Fibroblast of skin of abdomen (primary cell): Measurements from ENCODE around the gene FNBP1L. TPM values are rescaled to one million over a fixed set of nuclear protein-coding genes. Genes with fewer than 3 reads are reported as not detected.

Source experiments
- DNase-seq: peaks from one replicate; pipeline ENCODE4 v3.0.0-alpha.2; 2013
- polyA plus RNA-seq, 2 experiments: library from polyadenylated mRNA; unstranded; fragments of 120-200 nt; gene quantifications; one replicate each; pipeline ENCODE4 v1.2.1, GENCODE V29; 2013; ENCODE audit not compliant: insufficient read length in 2 of 2

The FNBP1L gene
- 35.0 TPM for polyA plus RNA-seq (2013, experiment 1 of 2; ENCODE audit: insufficient read length)
- 34.0 TPM for polyA plus RNA-seq (2013, experiment 2 of 2; ENCODE audit: insufficient read length)

DNA sequence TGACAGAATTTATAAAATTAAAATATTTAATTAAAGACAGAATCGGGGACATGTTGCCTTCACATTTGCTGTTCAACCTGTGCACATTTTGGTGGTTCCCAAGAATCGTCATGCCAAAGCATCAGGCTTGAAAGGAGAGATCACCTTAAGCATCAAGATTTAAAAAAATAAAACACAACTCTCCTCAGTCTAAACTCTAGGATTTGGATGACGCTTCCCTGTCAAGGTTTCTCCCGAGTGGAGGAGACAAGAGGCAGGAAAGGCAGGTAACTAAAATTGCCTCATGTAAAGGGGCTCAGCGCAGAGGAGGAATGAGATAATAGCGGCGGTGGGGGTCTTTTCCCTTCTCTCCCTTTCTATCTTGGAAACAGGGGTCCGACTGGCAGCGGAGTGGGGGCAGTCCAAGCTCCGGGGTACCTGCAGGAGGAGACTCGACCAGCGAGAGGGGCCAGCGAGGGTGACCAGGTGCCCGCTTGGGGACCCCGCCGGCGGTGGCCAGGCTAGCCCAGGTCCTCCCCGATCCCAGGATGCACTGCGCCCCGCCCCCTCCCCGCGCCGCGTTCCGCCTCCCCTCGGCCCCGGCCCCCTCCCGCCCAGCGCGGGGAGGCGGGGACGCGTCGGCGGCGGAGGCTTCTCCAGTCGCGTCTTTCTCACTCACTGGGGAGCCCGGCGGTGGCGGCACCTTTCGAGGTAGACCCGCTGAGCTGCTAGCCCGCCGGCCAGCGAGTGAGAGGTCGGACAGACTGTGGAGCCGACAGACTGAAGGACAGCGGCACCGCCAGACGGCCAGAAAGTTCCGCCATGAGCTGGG lies at the start of gene FNBP1L:
Gene FNBP1L, plus strand, starts transcription at position 638 of the 811 bp plus-strand sequence. Its CDS starts 164 bp downstream, at position 802.
- peak; percentile 78 for DNase-seq

DNA sequence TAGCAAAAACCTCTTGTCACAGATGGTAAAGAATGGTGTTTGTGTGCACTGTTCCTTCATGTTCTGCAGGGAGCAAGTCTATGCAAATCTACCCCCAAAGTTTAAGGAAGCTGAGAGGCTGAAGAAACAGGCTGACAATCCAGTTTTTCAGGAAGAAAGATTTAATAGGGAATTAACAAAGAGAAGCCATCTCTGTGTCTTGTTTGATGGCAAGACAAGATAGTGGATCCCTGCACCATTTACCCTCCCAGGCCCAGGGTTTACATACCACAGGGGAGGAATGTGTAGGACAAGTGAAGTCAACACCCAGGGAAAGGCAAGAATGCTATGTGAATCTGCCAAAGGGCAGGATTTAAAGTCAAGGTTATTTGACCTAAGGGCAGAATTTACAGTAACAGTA lies 48.1 kb upstream of the FNBP1L start:
- DNase-seq, result no peak

DNA sequence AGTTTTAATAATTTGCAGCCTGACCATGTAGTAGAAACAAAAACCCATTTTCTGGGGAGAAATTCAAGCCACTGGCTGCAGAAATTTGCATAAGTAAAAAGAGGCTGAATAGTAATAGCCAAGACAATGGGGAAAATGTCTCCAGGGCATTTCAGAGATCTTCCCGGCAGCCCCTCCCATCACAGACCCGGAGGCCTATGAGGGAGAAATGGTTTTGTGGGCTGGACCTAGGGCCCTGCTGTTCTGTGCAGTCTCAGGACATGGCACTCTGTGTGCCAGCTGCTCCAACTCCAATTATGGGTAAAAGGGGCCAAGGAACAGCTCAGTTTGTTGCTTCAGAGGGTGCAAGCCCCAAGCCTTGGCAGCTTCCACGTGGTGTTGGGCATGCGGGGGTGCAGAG lies 39.7 kb upstream of the FNBP1L start:
- DNase-seq, result no peak

DNA sequence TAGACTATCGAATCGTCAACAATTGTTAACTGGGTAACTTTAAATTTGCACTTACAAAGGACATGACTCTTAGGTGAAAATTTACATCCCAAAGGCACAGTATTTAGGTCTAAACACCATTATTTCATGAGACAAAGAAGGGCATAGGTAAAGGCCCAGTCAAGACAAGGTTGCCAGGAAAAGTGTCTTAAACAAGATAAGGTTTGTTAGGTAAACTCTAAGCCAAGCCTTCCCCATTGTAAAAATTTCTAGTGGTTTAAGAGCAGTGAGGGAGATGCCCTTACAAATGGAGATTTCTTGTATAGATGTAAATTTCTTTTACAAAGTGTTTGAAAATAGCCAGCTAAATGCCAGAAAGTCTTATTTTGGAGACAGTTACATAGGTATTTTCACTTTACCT lies 36.9 kb upstream of the FNBP1L start:
- no peak for DNase-seq

DNA sequence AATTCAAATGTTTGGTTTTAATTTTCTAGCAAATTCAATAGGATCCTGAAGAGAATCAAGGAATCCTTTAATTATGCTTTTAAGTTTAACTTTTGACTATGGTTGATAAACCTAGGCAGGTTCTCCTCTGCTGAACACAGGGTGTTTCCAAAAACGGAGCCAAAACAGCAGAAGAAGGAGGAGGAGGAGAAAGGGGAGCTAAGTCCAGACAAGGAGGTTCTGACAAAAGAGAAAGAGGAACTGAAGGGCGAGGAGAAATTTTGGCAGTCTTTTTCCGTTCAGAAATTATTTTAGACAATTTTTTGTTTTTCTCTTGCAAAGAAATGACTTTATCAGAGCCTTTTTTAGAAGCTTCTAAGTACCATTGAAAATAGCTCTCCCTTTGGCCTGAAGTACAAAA lies 33.2 kb upstream of the FNBP1L start:
- DNase-seq, result no peak

DNA sequence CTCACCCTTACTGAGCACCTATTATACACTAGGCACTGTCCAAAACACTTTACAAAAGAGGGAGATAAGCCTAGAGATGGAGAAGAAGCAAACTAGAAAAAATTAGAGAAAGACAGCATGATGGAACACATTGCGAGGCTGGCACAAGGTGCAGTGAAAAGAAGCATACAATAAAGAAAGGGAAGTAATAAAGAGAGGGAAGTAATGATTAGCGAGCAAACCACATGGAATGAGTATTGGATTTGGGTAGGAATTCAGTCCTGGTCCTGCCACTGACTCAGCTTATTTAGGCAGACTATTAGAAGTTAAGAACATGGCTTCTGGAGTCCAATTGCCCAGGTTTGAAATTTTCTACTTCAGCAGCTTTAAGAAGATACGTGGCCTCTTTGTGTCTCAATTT lies 32.6 kb upstream of the FNBP1L start:
- no peak for DNase-seq

DNA sequence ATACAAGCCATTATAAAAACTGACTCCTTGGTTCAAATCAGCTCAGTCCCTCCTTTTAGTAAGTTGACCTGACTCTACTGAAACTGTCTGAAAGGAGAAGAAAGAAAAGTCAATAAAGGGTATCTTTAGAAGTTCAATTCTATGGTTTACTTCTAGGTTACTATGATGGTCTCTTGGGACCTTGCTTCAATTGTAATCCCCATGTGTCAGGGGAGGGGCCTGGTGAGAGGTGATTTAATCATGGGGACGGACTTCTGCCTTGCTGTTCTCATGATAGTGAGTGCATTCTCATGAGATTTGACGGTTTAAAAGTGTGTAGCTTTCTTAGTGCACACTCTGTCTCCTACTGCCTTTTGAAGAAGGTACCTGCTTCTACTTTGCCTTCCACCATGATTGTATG lies 31.7 kb upstream of the FNBP1L start:
- no peak for DNase-seq

DNA sequence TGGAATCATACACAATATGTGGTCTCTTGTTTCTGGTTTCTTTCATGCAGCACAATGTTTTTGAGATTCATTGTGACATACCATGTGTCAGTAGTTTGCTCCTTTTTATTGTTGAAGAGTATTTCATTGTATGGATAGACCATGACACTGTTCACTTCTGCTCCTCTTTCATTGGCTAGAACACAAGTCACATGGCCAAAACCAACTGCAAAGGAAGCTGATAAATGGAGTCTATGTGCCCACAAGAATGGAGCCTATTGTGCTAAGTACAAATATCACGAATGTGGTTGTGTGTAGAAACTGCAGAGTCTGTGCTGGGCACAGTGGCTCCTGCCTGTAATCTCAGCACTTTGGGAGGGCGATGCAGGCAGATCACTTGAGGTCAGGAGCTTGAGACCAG lies 28.6 kb upstream of the FNBP1L start:
- DNase-seq, result no peak

DNA sequence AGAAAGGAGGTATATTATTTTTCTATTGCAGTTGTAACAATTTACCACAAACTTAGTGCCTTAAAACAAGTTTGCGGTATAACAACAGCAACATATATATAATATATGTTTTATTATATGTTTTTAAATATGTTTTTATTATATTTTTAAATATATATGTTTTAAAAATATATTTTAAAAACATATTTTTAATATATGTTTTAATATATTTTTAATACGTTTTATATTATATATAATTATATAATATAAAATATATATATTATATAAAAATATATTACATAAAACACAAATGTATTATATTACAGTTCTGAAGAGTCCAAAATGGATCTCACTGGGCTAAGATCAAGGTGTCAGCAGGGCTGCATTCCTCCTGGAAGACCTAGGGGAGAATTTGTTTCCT lies 27.5 kb upstream of the FNBP1L start:
- no peak for DNase-seq

DNA sequence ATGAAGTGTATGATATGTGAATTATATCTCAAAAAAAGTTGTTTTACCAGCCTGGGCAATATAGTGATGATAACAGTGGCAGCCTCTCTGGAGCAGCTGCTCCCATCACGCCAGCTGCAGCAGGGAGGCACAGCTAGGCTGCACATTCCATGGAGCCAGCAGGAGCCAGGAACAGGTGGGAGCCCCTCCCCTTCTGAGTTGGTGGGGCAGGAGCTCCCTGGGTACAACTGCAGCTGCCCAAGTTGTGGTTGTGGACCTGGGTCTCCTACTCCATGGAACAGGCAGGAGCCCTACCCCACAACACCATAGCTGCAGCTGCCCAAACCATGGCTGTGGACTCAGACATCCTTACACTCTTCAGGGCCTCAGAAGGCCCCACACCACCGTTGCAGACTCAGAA lies 21.7 kb upstream of the FNBP1L start:
- DNase-seq, result no peak

DNA sequence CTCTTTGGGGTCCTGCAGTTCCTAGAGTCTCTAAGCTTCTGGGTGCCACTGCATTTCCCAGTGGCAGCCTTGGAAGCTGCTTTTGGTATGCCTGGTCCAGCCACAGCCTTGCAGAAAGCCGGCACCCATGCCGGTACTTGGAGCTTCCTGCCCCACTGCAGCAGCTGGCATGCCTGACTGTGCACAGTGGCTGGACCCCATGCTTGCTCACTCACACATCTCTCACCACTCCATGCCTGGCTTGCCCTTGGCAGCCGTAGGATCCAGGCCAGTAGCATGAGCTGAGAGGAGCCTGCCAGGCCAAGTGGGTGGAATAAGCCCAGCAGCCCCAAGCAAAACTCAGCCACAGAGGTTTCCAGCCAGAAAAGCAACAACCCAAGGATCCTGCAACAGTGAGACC lies 20.3 kb upstream of the FNBP1L start:
- no peak for DNase-seq

DNA sequence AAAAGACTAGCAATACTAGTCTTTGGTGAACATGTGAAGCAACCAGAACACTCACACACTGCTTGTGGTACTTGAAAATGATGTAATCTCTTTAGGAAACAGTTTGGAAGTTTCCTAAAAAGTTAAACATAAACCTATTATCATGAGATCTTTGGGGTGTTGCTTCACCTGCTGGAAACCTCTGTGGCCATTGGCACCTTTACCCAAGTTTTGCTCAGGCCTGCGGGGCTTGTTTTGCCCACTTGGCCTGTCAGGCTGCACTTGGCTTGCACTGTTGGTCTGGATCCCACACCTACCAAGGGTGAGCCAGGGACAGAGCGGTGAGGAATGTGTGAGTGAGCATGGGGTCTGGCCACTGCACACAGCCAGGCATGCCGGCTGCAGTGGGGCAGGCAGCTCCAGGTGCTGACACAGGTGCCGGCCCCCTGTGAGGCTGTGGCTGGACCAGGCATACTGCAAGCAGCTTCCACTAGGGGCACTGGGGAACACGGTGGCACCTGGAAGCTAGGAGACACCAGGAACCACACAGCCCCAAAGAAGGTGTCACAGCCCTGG lies 14.4 kb upstream of the FNBP1L start:
- no peak for DNase-seq

DNA sequence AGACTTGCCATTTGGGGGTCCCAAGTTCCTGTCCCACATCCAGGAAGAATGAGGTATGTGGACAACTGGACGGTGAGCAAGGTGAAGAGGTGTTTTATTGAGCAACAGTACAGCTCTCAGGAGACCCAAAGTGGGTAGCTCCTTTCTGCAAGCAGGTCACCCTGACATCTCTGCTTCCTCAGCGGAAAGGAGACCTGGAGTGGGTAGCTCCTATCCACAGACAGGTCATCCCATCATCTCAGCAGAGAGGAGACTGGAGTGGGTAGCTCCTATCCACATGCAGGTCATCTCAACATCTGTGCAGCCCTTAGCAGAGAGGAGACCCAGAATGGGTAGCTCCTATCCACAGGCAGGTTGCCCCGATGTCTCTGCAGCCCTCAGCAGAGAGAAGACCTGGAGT lies 13.8 kb upstream of the FNBP1L start:
- DNase-seq, result no peak

DNA sequence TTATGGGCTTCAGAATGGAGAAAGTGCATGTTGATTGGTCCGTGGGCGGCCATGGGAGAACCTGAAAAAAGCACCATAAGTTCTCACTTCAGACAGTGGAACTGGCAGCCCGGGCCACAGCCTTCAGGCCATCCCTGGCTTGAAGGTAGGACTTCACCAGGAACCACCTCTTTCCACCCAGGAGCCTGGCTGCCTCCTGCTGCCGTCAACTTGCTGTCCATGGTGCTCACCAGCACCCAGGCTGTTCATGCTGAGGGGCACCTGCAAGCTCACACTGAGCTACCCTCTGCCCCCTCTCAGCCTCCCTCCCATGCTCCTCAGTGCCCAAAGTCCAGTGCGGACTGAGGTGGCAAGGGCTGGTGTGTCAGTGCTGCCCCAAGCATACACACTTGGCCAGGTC lies 12.9 kb upstream of the FNBP1L start:
- no peak for DNase-seq

DNA sequence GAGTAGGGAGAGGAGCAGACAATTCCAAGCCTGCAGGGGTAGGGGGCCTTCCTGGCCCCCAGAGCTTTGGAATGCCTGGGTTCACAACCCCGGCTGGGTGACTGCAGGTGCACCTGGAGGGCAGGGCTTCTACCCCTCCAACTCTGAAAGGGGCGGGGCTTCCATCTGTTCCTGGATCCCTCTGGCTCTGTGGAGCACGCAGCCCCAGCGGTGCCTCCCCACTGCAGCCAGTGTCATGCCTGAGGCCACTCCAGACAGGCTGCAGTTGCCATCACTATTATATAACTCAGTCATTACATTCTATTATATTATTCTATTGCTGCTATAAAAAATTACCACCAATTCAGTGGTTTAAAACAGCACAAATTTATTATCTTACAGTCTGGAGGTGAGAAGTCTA lies 12.5 kb upstream of the FNBP1L start:
- DNase-seq, result no peak

DNA sequence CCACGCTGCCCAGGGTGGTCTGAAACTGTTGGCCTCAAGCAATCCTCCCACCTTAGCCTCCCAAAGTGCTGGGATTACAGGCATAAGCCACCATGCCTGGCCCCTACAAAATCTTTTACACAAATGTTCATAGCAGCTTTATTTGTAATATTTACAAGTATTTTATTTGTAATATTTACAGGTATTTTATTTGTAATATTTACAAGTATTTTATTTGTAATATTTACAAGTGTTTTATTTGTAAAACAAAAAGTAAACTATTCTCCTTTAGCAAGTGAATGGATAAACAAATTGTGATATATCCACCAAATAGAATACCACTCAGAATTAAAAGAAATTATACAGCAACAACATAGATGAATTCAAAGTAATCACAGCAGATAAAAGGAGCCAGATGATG lies 11.4 kb upstream of the FNBP1L start:
- no peak for DNase-seq

DNA sequence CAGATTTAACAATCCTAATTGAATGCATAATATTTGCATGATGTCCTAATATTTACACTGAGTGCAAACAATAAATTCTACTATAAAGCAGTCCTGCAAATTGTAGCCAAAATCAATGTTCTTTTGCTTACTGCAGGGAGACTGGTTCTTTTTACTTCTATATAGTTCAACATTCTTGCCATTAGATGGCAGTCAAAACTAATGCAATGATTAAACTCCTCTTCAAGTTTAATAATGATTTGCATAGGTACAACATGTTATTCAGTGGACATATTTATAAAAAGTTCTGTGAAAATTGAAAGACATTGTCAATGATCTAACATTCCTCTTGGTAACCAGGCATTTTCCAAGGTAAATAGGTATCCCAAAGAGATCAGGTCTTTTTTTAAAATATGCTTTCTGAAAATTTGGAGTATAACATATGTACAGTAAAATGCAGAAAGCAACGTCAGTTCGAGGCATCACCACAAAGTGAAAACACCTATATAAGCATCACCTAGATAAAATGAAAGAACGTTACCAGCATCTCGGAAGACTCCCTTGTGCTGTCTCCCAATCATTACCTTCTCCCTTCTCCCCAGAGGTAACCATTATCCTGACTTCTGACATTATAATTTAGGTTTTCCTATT lies 9.8 kb upstream of the FNBP1L start:
- DNase-seq, result peak; percentile 50

DNA sequence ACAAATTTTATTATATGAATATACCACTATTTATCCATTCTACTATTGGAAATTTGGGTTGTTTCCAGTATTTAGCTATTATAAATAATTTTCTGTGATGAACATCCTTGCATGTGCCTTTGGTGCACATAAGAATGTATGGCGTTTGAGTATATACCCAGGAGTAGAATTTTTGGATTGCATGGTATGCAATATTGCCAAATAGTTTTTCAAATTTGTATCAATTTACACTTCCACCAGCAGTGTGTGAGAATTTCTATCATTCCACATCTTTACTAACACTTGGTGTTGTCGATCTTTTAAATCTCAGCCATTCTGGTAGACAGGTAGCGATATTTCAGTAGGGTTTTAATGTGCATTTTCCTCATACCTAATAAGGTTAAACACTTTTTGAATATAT lies 9.2 kb upstream of the FNBP1L start:
- peak; percentile 22 for DNase-seq

DNA sequence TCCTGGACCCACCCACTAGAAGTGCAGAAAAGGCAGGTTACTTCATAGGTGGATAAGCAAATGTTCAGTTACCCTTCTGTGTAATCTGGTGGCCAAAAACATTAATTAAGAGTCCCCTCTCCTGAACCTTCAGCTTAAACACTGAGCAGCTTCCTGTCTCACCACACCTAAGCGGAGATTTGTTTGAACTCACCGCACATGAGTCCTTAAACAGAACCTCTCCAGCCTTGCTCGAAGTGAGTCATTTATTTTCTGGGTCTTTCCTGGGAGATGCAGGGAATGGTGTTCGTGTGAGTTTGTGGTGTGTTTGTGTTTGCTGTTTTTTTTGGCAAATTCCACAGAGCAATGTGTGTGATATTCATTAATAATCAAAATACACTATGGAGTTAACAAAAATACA lies 7.6 kb upstream of the FNBP1L start:
- no peak for DNase-seq

DNA sequence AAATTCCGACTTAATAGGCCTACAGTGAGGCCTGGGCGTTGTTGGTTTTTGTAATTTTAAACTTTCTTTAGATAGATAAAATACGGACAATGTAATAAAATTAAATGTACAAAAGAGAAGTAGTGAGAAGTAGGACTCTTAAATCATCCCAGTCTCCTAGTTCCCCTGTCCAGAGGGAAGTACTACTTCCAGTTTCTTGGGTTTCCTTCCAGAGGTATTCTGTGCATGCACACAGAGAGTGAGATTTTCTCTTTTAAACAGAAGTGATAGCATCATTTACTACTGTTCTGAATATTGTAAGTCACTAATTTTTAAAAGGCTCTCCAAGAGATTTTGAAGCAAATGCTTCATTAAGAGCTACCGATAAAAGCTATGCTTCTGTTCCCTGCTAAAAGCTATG lies 7.2 kb upstream of the FNBP1L start:
- DNase-seq, result no peak

DNA sequence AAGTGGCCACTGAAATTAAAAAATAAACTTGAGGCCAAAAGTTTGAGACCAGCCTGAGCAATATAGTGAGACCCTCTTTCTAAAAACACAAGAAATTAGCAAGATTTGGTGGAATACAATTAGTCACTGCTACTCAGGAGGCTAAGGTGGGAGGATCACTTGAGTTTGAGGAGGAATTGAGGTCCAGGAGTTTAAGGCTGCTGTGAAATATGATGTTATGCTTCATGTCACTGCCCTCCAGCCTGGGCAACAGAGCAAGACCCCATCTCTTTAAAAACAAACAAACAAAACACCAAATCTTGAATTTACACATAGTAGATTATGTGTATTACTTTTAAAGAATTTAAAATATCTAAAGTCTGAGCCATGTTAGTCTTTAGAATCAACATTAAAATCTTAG lies 6.3 kb upstream of the FNBP1L start:
- DNase-seq, result no peak

DNA sequence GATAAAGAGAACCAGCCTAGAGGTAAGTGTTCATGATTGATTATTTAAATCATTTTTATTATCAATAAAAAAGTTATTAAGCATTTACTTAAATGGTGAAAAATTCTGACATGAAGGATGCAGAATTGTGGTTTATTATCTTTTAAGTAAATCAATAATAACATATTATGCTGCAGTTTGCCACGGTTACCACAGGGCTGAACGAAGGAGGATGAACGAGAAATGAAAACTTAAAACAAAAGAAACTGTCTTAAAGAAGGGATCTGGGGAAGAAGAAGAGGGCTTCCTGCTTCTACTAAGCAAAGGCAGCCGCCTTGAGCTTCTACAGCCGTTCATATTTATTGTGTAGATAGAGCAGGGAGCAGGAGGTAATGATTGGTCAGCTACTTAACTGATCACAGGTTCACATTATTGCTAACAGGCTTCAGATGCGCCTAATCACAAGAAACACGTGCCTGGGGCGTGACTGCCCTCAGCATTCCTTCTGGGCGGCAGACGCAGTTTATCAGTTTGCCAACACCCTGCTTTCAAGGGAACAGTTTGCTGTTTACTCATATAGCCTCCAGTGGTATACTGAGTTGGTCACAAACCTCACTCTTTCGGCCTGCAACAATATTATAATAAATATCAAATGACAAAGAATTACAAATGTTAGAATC lies 5.8 kb upstream of the FNBP1L start:
- peak; percentile 12 for DNase-seq

DNA sequence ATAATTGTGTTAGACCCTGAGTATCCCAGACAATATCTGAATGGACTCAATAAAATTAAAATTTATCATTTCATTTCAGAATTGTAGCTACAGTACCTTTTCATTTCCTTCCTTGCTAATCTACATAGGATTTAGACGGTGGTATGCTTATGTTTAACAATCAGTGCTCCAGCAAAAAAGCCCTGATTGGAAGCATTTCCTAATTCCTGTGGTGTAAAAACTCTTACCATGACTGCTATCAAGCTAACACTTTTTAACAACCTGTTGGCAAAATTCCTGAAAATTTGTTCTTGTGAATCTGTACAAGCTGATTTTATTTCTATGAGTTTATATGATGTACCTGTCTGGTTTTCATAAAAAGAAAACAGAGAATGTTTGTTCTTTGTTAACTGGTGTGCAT lies 5.2 kb upstream of the FNBP1L start:
- no peak for DNase-seq

DNA sequence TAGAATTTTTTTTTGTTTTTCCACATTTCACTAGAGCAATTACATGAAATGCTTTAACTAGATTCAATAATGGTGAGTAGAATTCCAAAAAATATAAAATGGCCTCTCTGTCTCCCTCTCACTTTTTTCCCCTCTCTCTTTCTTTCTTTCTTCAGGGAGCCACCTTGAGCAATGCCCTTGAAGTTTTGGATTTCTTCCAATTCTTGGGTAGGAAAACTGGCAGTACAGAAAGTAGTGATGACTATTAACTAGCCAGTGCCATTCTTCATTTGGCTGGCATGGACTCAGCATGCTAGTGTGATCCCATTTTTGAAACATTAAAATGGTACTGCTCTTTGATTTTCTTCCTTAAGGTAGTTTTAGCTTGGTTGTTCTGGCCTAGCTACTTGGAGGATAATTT lies 4.5 kb upstream of the FNBP1L start:
- DNase-seq, result no peak
